GM10248 (cell line): ENCODE data around the gene PDE6G.
"Not testable (repeated sequence)": the region's sequence is repeated elsewhere in the genome, so short reads cannot be mapped to it uniquely, and the experiment has no call there.

ENCODE experiments used
- CTCF ChIA-PET: fragments of 300-600 bp; sonication (Branson Sonifier 250); formaldehyde crosslinking; extraction: SDS; loops from one replicate; lab custom pipeline; 2021; ENCODE audit warnings: antibody characterized with exemption; lab: Yijun Ruan, JAX
- POLR2A ChIA-PET: fragments of 350-650 bp; sonication (Branson Sonifier 250); formaldehyde crosslinking; extraction: SDS; loops from one replicate; lab custom pipeline; 2020; ENCODE audit warnings: antibody characterized with exemption; lab: Yijun Ruan, JAX
- DNase-seq: peaks from one replicate; pipeline ENCODE4 v3.0.0; 2012; ENCODE audit errors: extremely low spot score
- TF ChIP-seq, protein P1 (sequence below): IDR thresholded peaks from 2 replicates; pipeline ENCODE4 v1.5.1; 2012; ENCODE audit warnings: mild to moderate bottlenecking, low read depth; ENCODE audit errors: extremely low read depth, missing control alignments, control extremely low read depth

Gene PDE6G

DNA sequence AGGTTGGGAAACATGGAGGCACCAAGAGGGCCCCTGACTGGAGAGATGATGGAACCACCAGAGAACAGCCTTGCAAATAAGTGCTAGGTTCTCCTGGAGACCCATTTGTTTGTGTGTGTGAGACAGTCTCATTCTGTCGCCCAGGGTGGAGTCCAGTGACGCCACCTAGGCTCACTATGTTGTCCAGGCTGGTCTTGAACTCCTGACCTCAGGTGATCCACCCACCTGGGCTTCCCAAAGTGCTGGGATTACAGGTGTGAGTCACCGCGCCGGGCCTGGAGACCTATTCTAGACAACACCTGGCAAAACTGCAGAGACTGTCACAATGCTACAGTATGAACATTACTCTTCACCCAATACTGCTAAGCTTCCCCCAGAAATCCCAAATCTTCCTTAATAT, 20.9 kb downstream of the PDE6G start:
- POLR2A ChIA-PET = interaction anchor here (0.7 kb wide), 2 partner anchors 16 to 20 kb away, joined by 3 to 5 read pairs; no protein-coding TSS in a partner anchor
- CTCF ChIA-PET = interaction anchor here (1.9 kb wide), 1 partner anchor 34 kb away, joined by 4 read pairs; no protein-coding TSS in a partner anchor
- no peak for DNase-seq
- TF ChIP-seq, protein P1, sequence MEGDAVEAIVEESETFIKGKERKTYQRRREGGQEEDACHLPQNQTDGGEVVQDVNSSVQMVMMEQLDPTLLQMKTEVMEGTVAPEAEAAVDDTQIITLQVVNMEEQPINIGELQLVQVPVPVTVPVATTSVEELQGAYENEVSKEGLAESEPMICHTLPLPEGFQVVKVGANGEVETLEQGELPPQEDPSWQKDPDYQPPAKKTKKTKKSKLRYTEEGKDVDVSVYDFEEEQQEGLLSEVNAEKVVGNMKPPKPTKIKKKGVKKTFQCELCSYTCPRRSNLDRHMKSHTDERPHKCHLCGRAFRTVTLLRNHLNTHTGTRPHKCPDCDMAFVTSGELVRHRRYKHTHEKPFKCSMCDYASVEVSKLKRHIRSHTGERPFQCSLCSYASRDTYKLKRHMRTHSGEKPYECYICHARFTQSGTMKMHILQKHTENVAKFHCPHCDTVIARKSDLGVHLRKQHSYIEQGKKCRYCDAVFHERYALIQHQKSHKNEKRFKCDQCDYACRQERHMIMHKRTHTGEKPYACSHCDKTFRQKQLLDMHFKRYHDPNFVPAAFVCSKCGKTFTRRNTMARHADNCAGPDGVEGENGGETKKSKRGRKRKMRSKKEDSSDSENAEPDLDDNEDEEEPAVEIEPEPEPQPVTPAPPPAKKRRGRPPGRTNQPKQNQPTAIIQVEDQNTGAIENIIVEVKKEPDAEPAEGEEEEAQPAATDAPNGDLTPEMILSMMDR = no peak

DNA sequence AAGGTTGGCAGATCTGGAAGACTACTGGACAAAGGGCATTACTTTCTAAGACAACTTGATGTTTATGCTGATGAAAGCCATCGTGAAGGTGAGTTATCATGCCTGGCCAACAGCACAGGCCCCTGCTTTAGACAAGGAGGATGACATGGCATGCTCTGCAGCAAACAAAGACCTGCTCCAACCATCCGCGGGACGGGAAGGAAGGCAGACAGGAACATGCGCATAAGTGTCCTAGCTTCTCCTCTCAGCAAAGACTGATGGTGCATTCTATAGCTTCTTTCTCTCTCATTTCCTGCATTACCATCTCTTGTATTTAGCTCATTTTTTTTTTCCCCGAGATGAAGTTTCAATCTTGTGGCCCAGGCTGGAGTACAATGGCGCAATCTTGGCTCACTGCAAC, 24.9 kb downstream of the PDE6G start:
- CTCF ChIA-PET = interaction anchor here (0.5 to 1.9 kb wide), 2 partner anchors 30 to 88 kb away, joined by 3 to 8 read pairs; no protein-coding TSS in a partner anchor
- TF ChIP-seq, protein P1 = no peak
- POLR2A ChIA-PET = interaction anchor here (0.6 kb wide), 2 partner anchors 9 to 238 kb away, joined by 3 to 6 read pairs; no protein-coding TSS in a partner anchor
- no peak for DNase-seq

DNA sequence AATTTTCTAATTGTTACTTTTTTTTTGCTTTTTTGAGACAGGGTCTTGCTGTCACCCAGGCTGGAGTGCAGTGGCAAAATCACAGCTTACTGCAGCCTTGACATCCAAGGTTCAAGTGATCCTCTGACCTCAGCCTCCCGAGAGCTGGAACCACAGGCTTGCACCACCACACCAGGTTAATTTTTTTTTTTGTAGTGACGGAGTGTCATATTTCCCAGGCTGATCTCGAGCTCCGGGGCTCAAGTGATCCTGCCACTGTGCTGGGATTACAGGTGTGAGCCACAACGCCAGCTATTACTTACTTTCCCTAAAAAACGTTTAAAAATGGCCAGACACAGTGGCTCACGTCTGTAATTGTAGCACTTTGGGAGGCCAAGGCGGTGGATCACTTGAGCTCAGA, 26.1 kb downstream of the PDE6G start:
- DNase-seq = no peak
- TF ChIP-seq, protein P1 = no peak
- CTCF ChIA-PET = interaction anchor here (0.9 to 1.7 kb wide), 2 partner anchors 15 to 29 kb away, joined by 3 to 5 read pairs; no protein-coding TSS in a partner anchor
- POLR2A ChIA-PET = no interaction called here

DNA sequence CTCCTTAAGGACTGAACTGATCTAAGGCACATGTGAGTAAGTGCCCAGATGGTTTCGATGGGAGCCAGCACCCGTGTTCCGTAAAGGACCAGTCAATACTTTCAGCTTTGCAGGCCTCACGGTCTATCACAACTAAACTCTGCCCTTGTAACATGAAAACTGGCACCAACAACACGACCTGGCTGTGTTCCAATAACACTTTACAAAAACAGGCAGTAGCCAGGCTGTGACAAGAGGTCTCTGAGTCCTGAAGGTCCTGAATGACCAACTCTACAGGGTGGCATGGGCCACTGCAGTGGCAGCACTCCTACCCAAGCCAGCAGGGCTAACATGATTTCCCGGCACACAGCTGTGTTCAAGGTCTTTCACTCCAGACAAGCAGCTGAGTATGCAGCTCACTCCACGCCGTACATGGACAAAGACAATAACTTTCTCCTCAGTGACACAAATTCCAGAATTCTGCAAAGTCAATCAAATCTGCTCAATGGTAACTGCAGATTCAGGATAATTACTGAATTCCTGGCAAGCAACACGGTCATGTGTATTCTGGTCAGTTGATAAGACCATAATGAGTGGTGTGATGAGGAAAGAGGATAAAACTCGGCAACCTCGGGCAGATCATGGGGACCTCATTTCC, 34.7 kb downstream of the PDE6G start:
- TF ChIP-seq, protein P1 = no peak
- POLR2A ChIA-PET = no interaction called here
- DNase-seq = no peak
- CTCF ChIA-PET = interaction anchor here (1.6 kb wide), 1 partner anchor 21 kb away, joined by 8 read pairs; no protein-coding TSS in a partner anchor

DNA sequence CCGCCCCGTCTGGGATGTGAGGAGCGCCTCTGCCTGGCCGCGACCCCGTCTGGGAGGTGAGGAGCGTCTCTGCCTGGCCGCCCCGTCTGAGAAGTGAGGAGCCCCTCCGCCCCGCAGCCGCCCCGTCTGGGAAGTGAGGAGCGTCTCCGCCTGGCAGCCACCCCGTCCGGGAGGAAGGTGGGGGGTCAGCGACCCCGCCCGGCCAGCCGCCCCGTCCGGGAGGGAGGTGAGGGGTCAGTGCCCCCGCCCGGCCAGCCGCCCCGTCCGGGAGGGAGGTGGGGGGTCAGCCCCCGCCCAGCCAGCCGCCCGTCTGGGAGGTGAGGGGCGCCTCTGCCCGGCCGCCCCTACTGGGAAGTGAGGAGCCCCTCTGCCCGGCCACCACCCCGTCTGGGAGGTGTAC, 38.0 kb downstream of the PDE6G start:
- DNase-seq, POLR2A ChIA-PET, CTCF ChIA-PET: not testable (repeated sequence)

DNA sequence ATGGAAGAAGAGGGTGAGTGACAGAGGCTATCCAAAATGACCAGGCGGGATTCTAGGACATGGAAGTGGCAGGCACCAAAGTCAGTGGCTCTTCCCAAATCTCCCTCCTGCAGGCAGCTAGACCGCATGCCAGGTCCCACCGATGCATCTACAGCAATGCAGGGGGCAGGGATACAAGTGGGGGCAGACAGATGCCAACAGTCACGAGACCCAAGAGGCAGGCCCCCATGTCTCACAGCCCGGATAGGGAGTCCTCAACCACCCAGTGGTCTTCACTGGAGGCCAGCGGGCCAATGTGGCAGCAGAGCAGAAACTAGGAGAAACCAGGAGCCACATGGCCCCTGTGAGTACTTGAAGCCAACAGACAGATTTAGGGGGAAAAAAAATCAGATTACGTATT, 39.5 kb downstream of the PDE6G start:
- POLR2A ChIA-PET = no interaction called here
- DNase-seq = no peak
- TF ChIP-seq, protein P1 = no peak
- CTCF ChIA-PET = no interaction called here

DNA sequence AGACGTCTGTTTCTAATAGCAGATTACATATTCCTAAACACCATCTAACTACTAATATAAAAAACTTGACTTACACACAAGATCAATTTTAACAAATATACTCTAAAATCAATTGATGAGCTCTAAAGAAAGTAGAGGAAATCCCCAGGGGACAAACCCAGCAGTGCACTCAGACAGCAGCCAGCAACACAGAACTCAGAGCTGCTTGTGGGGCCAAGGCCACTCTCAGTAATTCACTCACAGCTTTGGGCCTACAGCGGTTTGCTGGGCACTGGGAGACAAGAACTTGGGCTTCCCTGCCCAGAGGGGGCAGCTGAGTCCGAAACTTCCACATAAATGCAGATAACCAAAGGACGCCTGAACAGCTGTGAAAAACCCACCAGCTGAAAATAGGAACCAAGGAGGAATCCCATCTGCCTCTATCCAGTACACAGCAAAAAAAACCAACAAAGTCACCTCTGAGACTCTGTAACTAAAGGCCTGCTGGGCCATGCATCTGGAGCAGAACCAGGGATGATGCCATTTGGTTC, 40.9 kb downstream of the PDE6G start:
- no peak for DNase-seq
- POLR2A ChIA-PET = interaction anchor here (0.7 kb wide), 1 partner anchor 800 kb away, joined by 3 read pairs; no protein-coding TSS in a partner anchor
- CTCF ChIA-PET = interaction anchor here (0.8 to 3.6 kb wide), 4 partner anchors 10 to 70 kb away, joined by 3 to 27 read pairs (median 3); no protein-coding TSS in a partner anchor
- TF ChIP-seq, protein P1 = no peak
